CD4-positive, alpha-beta T cell treated with Interleukin-17A for 1 hour (primary cell): ENCODE data around the gene SLCO3A1.

Source experiments
- DNase-seq: peaks from one replicate; pipeline ENCODE4 v3.0.0-alpha.2; 2020

The SLCO3A1 gene

DNA sequence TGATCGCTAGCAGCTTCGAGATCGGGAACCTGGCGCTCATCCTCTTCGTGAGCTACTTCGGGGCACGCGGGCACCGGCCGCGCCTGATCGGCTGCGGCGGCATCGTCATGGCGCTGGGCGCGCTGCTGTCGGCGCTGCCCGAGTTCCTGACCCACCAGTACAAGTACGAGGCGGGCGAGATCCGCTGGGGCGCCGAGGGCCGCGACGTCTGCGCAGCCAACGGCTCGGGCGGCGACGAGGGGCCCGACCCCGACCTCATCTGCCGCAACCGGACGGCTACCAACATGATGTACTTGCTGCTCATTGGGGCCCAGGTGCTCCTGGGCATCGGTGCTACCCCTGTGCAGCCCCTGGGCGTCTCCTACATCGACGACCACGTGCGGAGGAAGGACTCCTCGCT lies 62.5 kb downstream of the SLCO3A1 start:
- DNase-seq, result no peak

DNA sequence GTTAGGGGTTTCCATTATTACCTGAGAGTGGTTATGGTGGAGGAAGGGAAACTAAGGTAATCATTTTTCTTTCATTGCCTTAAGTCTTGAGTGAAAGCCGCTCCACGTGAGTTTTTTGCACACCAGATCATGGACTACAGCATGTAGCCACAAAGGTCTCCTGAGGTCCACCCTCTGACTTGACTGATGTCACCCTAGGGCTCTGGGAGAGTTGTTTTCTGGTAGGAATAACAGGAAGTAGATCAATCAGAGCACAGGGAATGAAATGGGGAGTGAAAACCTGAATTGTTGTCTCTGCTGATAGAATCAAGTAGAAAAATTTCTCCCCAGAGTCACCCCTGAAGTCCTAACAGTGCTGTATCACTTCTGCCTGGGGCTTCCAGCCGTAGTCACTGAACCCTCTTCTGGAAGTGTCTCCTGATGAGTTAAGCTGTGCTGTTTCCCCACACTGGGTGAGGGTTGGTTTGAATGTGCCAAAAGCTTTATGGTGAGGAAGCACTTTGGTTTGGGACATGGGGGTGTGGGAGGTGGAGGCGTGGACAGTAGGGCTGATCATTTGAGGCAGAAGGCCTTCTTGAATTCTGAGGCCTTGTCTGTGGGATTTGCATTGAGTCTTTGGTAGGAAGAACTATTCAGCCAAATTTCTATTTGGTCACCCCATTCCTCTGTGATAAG lies 64.3 kb downstream of the SLCO3A1 start:
- no peak for DNase-seq

- no peak for DNase-seq
Observed at GRCh38 chr15:91919014-91919534, 65.6 kb downstream of the SLCO3A1 start.

DNA sequence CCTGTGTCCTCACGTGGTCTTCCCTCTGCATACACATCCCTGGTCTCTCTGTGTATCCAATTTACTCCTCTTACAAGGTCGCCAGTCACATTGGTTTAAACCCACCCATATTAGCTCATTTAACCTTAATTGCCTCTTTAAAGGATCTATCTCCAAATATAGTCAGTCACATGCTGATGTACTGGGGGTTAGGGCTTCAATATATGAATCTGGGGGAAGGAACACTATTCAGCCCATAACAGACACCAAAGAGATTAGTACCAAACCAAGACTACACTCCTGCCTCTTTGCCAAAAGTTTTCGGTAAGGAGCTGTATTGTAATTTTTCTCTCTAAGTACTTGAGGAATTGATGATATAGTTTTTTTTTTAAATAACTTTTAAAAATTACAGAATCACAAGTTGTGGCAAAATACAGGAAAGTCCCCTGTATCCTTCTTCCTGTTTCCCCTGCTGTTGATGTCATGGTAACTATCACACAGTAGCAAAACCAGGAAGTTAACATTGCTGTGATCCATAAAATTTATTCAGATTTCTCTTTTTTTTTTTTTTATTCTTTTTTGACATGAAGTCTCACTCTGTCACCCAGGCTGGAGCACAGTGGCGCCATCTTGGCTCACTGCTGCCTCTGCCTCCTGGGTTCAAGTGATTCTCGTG lies 67.8 kb downstream of the SLCO3A1 start:
- DNase-seq, result peak; percentile 62

GRCh38 chr15:91921843-91922198 lies 68.3 kb downstream of the SLCO3A1 start:
- DNase-seq, result no peak

DNA sequence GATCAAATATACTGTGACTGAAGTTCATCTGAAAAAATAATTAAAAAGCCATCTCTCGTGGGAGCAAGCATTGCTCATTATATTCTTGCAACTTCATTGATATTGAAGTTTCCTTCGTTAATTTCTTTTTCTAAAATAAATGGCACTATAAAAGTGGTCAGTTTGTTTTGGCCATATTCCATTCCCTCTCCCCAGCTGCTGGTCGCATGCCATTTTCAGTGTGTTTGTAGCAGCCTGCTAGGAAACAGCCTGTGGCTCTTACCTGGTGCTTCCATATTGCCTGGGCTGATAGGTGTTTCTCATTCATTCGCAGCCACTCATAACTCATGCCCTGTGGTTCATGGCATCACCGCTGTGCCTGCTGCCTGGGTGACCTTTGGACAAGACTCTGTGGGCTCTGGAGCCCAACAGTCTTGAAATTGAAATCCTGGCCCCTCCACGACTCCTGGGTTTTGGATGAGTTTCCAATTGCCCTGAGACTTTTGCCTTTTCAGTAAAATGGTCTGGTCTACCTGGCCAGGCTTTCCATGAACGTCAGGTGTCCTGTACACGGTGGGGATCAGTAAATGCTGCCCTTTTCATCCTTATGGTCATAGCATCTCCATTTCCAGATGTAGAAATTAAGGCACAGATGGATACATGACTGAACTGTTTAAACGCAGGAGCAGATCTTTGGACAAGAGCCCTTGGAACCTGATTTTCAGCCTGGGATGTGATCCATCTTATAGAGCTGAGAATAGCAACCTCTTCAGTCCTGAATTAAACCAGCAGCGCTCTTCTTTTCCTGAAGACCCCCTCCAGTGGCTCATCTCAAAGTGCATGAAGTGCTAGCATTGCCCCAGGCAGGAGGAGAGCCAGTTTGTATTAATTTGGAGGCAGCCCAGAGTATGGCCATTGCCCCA lies 69.4 kb downstream of the SLCO3A1 start:
- no peak for DNase-seq

DNA sequence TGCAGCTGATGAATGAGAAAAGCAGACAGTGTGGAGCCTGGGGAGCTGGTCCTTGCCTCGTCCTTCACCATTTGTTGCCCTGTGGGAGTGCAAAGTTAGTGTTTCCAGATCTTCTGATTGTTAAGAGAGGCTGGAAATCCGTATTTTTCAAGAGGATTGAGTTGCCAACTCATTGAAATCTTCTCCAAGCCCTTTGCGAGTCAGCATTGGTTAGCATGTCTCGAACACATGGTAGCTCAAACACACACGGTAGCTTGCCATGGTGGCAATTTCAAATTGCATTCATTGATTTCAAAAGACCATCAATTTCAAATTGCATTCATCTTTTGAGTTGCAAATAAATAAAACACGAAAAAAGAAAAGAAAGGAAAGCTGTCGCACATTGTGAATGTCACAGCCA lies 70.7 kb downstream of the SLCO3A1 start:
- DNase-seq, result no peak

DNA sequence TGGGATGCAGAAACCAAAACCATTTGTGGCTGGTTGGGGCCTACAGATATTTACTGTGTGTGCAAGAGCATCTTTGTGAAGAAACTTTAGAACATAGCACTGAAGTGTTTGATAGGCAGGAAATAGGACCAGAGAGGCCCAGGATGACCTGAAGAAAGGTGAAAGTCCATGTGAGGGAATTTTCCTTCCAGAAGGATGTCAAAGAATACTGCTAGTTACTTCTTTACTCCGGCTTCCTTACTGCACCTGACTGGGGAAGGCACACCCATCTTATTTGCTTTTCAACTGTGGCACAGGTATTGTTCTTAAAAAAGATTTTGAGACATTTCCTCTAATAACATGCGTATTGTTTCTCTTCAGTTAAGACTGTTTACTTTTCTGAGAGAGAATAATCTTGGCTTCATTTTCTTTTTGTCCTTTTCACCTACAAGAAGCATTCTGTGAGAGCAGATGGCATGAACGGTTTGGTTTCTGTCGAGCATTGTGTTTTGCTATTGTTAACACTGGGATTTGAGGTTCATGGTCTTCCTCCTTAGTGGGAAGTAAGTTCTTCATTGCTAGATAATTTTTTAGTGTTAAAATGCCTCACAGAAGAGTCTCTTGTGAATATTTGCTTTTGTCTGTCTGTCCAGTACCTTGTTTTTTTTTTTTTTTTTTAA lies 71.5 kb downstream of the SLCO3A1 start:
- no peak for DNase-seq

- DNase-seq, result no peak
Observed at GRCh38 chr15:91925794-91926193, 72.3 kb downstream of the SLCO3A1 start.

GRCh38 chr15:91926908-91927270 lies 73.4 kb downstream of the SLCO3A1 start:
- no peak for DNase-seq

DNA sequence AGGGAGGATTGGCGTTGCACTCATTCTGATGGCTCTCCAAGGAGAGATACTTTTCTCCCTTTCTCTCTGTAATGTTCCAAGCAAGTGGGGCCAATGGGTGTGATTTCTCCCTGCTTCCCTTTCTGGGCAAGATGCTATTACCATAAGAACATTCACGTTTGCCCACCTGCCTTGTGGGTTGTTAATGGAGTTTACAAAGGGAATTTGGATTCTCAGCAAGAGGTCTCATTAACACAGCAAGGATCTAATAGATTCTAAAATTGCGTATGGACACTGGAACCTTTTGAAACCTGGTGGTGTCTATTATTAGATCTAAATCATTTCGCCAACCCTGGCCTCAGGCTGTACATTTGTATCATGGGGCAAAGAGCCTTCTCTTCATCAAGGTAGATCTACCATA lies 74.1 kb downstream of the SLCO3A1 start:
- DNase-seq, result no peak

- DNase-seq, result no peak
Observed at GRCh38 chr15:91928675-91929074, 75.2 kb downstream of the SLCO3A1 start.

DNA sequence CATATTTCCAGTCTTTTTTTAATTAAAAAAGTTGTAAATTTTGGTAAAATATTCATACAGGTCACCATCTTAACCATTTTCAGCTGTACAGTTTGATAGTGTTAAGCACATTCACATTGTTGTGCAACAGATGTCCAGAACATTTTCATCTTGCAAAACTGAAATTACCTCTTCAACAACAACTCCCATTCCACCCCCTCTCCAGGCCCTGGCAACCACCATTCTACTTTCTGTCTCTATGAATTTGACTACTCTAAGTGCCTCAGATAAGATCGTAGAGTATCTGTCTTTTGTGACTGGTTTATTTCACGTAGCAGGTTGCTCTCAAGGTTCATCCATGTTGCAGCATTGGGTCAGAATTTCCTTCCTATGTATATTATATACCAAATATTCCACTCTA lies 76.0 kb downstream of the SLCO3A1 start:
- no peak for DNase-seq

- DNase-seq, result no peak
Observed at GRCh38 chr15:91930092-91930491, 76.6 kb downstream of the SLCO3A1 start.

GRCh38 chr15:91936182-91936775 lies 82.8 kb downstream of the SLCO3A1 start:
- DNase-seq, result no peak

GRCh38 chr15:91936927-91937326 lies 83.4 kb downstream of the SLCO3A1 start:
- DNase-seq, result no peak

DNA sequence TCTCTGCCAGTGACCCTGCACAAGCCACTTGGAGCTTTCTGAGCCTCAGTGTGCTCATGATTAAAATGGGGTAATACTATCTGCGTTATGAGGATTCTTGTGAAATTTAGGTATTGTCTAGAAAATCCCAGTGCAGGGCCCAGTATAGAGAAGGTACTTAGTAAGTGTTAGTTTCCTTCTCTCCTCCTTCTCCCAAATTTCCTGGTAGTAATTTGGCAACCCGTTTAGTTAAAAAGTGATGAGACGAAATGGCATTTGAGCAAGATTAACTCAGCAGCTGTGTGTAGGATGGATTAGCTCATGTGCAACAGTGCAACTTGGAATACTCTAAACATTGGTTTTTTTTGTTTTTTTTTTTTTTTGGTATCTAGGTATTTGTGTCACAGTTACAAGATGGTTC lies 84.6 kb downstream of the SLCO3A1 start:
- DNase-seq, result no peak

GRCh38 chr15:91939403-91939831 lies 85.9 kb downstream of the SLCO3A1 start:
- DNase-seq, result no peak

DNA sequence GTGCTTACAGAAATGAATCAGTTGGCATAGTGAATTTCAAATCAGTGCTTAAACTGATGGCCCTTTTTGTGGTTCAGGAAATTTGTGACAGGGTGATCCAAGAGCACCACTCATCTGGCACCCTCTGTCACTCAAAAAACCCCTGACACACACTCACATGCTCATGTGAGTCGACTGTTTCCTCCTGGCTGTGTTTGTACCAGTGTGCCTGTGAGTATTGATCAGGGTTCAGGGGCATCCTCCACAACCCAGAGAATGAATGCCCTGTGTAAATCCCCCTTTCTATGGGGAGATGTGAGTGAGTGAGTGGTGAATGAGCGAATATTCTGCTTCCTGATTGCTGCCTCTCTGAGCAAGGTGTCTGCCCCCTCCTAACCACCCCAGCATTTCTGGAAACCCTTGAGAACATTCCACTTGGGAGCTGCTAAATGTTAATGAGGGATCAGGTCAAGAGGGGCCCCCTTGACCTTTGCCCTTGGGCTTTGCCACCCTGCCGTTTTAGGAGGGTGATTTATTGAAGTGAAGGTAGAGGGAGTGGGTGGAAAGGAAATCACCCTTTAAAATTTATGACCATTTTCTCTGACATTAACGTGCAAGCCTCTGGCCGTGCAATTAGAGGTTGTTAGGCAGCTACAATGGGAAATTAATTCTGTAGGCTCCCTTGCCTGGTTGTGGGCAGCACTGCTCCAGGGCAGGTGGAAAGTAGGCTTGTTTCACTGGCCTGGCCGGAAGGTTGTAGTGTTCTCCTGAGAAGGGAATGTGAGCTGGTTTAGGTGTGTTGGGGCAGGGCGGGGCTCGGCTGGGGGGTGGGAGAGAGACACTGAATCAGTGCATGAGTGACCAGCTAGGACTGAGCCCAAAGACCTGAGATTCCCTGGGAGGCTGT lies 87.2 kb downstream of the SLCO3A1 start:
- DNase-seq, result no peak

GRCh38 chr15:91941871-91942658 lies 88.6 kb downstream of the SLCO3A1 start:
- DNase-seq, result peak; percentile 27
